Thyroid gland (tissue), 4 donors: ENCODE results near the gene SLC19A1. TPM values are rescaled to one million over a fixed set of nuclear protein-coding genes. Genes with fewer than 3 reads are reported as not detected.
"Not testable (repeated sequence)": the region's sequence is repeated elsewhere in the genome, so short reads cannot be mapped to it uniquely, and the experiment has no call there.

Experiments
- DNase-seq, 2 donors: peaks; one replicate each; pipeline ENCODE4 v3.0.0-alpha.2; 2019
- H3K27ac ChIP-seq, 3 donors: fragments of 200-600 bp; sonication (generic); 1 replicate in 2 of 3; 2 replicates in 1 of 3; pipeline ENCODE4 v1.5.1; 2016 to 2019; ENCODE audit warnings: mild to moderate bottlenecking in 1 of 3, moderate library complexity in 1 of 3
- H3K27me3 ChIP-seq: fragments of 200-600 bp; sonication (generic); one replicate; pipeline ENCODE4 v1.5.1; 2019
- H3K36me3 ChIP-seq, 2 donors: fragments of 200-600 bp; sonication (generic); one replicate each; pipeline ENCODE4 v1.5.1; 2016 to 2019
- H3K4me1 ChIP-seq, 2 donors: fragments of 200-600 bp; sonication (generic); one replicate each; pipeline ENCODE4 v1.5.1; 2017 to 2019
- H3K4me3 ChIP-seq, 3 donors: fragments of 200-600 bp; sonication (generic); replicated peaks in 1 of 3; 1 replicate in 2 of 3; 2 replicates in 1 of 3; pipeline ENCODE4 v1.5.1; 2016; ENCODE audit warnings: mild to moderate bottlenecking in 1 of 3
- H3K9me3 ChIP-seq: fragments of 200-600 bp; sonication (generic); one replicate; pipeline ENCODE4 v1.5.1; 2017
- CTCF ChIP-seq, 6 experiments: fragments of 200-600 bp in 3 of 6; fragments of 450-650 bp in 3 of 6; sonication (generic) in 3 of 6; IDR thresholded peaks; one replicate each; pipeline ENCODE4 v1.5.1; 2016 to 2019; ENCODE audit warnings: antibody characterized with exemption in 6 of 6, mild to moderate bottlenecking in 2 of 6, inconsistent platforms in 1 of 6, moderate library complexity in 1 of 6
- POLR2A ChIP-seq, 2 donors: fragments of 450-650 bp; IDR thresholded peaks; one replicate each; pipeline ENCODE4 v1.6.1; 2017; ENCODE audit warnings: antibody characterized with exemption in 2 of 2, mild to moderate bottlenecking in 2 of 2, moderate library complexity in 1 of 2
- WGBS, 2 donors: methylation state at CpG; one replicate each; pipeline ENCODE4 v1.1.5; 2017; 5-methylcytosine and 5-hydroxymethylcytosine counted together
- intact Hi-C: fragments of 100-400 bp; cut with DNase I; formaldehyde crosslinking; loops from one replicate; pipeline ENCODE4 v1.15.1; 2023
- total RNA-seq, 4 donors: library from RNA; depleted of rRNA; stranded (reverse); fragments of >200 nt; gene quantifications; one replicate each; pipeline ENCODE4 v1.2.3, GENCODE V29; 2016

The SLC19A1 gene
- total RNA-seq, 4 donors from 2014 or later = 7.6 to 15.5 (median 12.2) TPM

- Histone ChIP-seq H3K4me3 (peak overlapping the region in 1 of 3 donors; percentile 21), H3K36me3 (no peaks in the 10 kb centered on the region), H3K27ac (peak overlapping the region; percentile 73 to 87 (median 79)), H3K4me1 (peaks cover 7 to 27% of the 10 kb centered on the region in 2 donors), H3K9me3 (no peaks in the 10 kb centered on the region), H3K27me3 (no peaks in the 10 kb centered on the region)
- peak in 1 of 2 donors; percentile 15 for DNase-seq
- intact Hi-C loops = no loop called here
- WGBS, 2 donors = 56 to 57% methylated on average over 10 of the region's 10 CpGs
- no peak for TF ChIP-seq POLR2A (IDR thresholded peaks at IDR 0.05)
- TF ChIP-seq CTCF (IDR thresholded peaks at IDR 0.05) = no peak
Observed at GRCh38 chr21:45562402-45562801, 20.2 kb upstream of the SLC19A1 start.

GRCh38 chr21:45561241-45561640 lies 19.0 kb upstream of the SLC19A1 start:
- H3K9me3 ChIP-seq, H3K4me3 ChIP-seq, DNase-seq, H3K27me3 ChIP-seq, H3K36me3 ChIP-seq, intact Hi-C loops: not testable (repeated sequence)
- peak overlapping the region in 1 of 3 donors; percentile 41 for H3K27ac ChIP-seq
- WGBS, 2 donors = 88 to 97% methylated on average over 8 of the region's 8 CpGs
- peaks cover 7 to 31% of the 10 kb centered on the region in 2 donors for H3K4me1 ChIP-seq

- intact Hi-C loops = no loop called here
- Histone ChIP-seq H3K9me3 (no peaks in the 10 kb centered on the region), H3K4me1 (peaks cover 7 to 39% of the 10 kb centered on the region in 2 donors), H3K27ac (peak overlapping the region in 1 of 3 donors; percentile 41), H3K4me3 (no peak overlapping the region), H3K36me3 (no peaks in the 10 kb centered on the region), H3K27me3 (no peaks in the 10 kb centered on the region)
- no peak for DNase-seq
- WGBS, 2 donors = 79 to 81% methylated on average over 20 to 22 of the region's 30 CpGs
- no peak for TF ChIP-seq CTCF (IDR thresholded peaks at IDR 0.05)
- no peak for TF ChIP-seq POLR2A (IDR thresholded peaks at IDR 0.05)
Observed at GRCh38 chr21:45560106-45561021, 18.1 kb upstream of the SLC19A1 start.

GRCh38 chr21:45559216-45560105 lies 17.2 kb upstream of the SLC19A1 start:
- H3K9me3 ChIP-seq = no peaks in the 10 kb centered on the region
- H3K27ac ChIP-seq = no peak overlapping the region
- intact Hi-C loops = no loop called here
- peaks cover 7 to 39% of the 10 kb centered on the region in 2 donors for H3K4me1 ChIP-seq
- H3K27me3 ChIP-seq = no peaks in the 10 kb centered on the region
- no peaks in the 10 kb centered on the region for H3K36me3 ChIP-seq
- 85 to 88% methylated on average over 28 of the region's 29 CpGs for WGBS, 2 donors
- TF ChIP-seq POLR2A (IDR thresholded peaks at IDR 0.05) = no peak
- TF ChIP-seq CTCF (IDR thresholded peaks at IDR 0.05) = no peak
- H3K4me3 ChIP-seq = no peak overlapping the region
- no peak for DNase-seq

GRCh38 chr21:45558044-45558721 lies 15.9 kb upstream of the SLC19A1 start:
- Histone ChIP-seq H3K36me3 (no peaks in the 10 kb centered on the region), H3K9me3 (no peaks in the 10 kb centered on the region), H3K4me1 (peaks cover 7 to 39% of the 10 kb centered on the region in 2 donors), H3K27me3 (no peaks in the 10 kb centered on the region), H3K27ac (no peak overlapping the region), H3K4me3 (no peak overlapping the region)
- TF ChIP-seq POLR2A (IDR thresholded peaks at IDR 0.05) = no peak
- intact Hi-C loops = no loop called here
- 92 to 95% methylated on average over 22 to 24 of the region's 26 CpGs for WGBS, 2 donors
- DNase-seq = no peak
